Mesendoderm (in vitro differentiated cells): ENCODE results near the gene MAEA.

Experiments used
- DNase-seq: peaks from one replicate; pipeline ENCODE4 v3.0.0; 2013
- H2AK5ac ChIP-seq: 2 replicates; pipeline ENCODE4 v1.6.1; 2013; ENCODE audit warnings: low read length, inconsistent platforms
- H2BK120ac ChIP-seq: 2 replicates; pipeline ENCODE4 v1.6.1; 2013; ENCODE audit warnings: low read depth, mild to moderate bottlenecking, low read length, moderate library complexity, mixed read lengths
- H2BK15ac ChIP-seq: replicated peaks from 2 replicates; pipeline ENCODE4 v1.6.1; 2013; ENCODE audit warnings: low read depth, mild to moderate bottlenecking, moderate library complexity
- H2BK5ac ChIP-seq: 2 replicates; pipeline ENCODE4 v1.6.1; 2013; ENCODE audit warnings: low read length, inconsistent platforms
- H3K18ac ChIP-seq: 2 replicates; pipeline ENCODE4 v1.6.1; 2013; ENCODE audit warnings: mild to moderate bottlenecking, low read length, mixed read lengths
- H3K23ac ChIP-seq: one replicate; pipeline ENCODE4 v1.6.1; 2013; ENCODE audit warnings: low read length
- H3K27ac ChIP-seq: 2 replicates; pipeline ENCODE4 v1.5.1; 2013; ENCODE audit warnings: low read depth, mild to moderate bottlenecking, inconsistent platforms, low read length, moderate library complexity
- H3K27me3 ChIP-seq: 2 replicates; pipeline ENCODE4 v1.6.1; 2013; ENCODE audit warnings: low read length, control low read depth, mild to moderate bottlenecking, inconsistent platforms; ENCODE audit not compliant: insufficient read depth, poor library complexity
- H3K36me3 ChIP-seq: 2 replicates; pipeline ENCODE4 v1.6.1; 2013; ENCODE audit warnings: low read length, inconsistent platforms; ENCODE audit not compliant: control insufficient read depth, insufficient read depth
- H3K4ac ChIP-seq: one replicate; pipeline ENCODE4 v1.6.1; 2013; ENCODE audit warnings: low read depth, mild to moderate bottlenecking, low read length, moderate library complexity
- H3K4me1 ChIP-seq: 2 replicates; pipeline ENCODE4 v1.6.1; 2013; ENCODE audit warnings: low read depth, low read length, inconsistent platforms; ENCODE audit not compliant: control insufficient read depth
- H3K4me2 ChIP-seq: 2 replicates; pipeline ENCODE4 v1.6.1; 2013; ENCODE audit warnings: low read length
- H3K4me3 ChIP-seq: 2 replicates; pipeline ENCODE4 v1.5.1; 2013; ENCODE audit warnings: mild to moderate bottlenecking, low read length
- H3K56ac ChIP-seq: one replicate; pipeline ENCODE4 v1.6.1; 2013; ENCODE audit warnings: low read length
- H3K79me1 ChIP-seq: 2 replicates; pipeline ENCODE4 v1.6.1; 2013; ENCODE audit warnings: low read length, inconsistent platforms
- H3K79me2 ChIP-seq: 2 replicates; pipeline ENCODE4 v1.6.1; 2013; ENCODE audit warnings: mild to moderate bottlenecking, low read length; ENCODE audit not compliant: control insufficient read depth, insufficient read depth
- H3K9ac ChIP-seq: 2 replicates; pipeline ENCODE4 v1.6.1; 2013; ENCODE audit warnings: low read length, inconsistent platforms
- H4K5ac ChIP-seq: one replicate; pipeline ENCODE4 v1.6.1; 2013; ENCODE audit warnings: low read length
- H4K8ac ChIP-seq: one replicate; pipeline ENCODE4 v1.6.1; 2013; ENCODE audit warnings: low read depth, mild to moderate bottlenecking, control low read depth, low read length, moderate library complexity
- WGBS: extraction: QIAGEN DNeasy Blood & Tissue Kit; methylation state at CpG from one replicate; pipeline ENCODE4 v1.1.7; 2013; ENCODE audit warnings: low lambda C conversion rate, missing lambda C conversion rate; ENCODE audit not compliant: insufficient coverage; ENCODE audit errors: extremely low coverage; 5-methylcytosine and 5-hydroxymethylcytosine counted together

Gene MAEA

DNA sequence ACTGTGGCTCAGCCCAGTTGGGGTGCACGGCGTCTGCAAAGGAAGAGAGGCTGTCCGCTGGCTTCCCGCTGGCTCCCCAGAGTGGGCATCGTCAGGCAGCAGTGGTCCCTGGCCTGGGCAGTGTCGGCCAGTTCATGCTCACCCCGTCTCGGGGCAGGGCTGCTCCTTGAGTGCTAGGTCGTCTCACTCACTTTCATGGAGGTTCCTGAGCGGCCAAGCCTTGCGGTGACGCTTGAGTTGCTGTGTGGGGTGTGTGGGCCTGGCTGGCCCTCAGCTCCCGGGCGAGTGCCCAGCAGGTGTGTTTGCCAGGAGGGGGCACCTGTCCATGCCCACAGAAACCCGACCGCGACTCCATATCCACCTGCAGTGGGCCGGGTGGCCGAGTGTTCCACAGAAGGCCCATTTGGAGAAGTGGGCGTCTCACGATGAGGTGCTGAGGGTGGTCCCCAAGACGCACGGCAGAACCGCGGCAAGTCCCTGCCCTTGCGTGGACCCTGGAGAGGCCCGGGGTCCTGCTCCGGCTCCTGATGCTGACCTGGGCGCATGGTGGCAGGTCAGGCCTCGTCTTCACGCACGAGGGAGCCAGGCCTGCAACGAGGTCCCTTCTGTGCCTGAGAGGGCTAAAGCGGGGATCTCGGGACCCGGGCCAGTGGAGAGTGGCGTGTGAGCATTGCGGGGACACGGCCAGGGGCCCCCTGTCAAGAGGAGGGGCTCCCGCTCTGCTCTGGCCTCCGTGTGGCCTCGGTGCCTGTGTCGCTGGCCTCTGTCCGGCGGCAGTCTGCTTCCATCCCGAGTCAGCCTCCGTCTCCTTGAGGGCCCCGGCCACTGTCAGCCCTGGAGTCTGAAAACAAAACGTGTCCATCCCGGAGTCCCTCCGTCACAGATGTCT is 38.8 kb downstream of the MAEA start:
- no peak for DNase-seq
- Histone ChIP-seq H3K23ac (no peak overlapping the region), H3K27me3 (no peaks in the 10 kb centered on the region), H2BK5ac (no peak overlapping the region), H3K4me1 (no peaks in the 10 kb centered on the region), H2BK120ac (no peak overlapping the region), H3K79me1 (peaks cover 2% of the 10 kb centered on the region), H3K4me3 (no peak overlapping the region), H3K36me3 (peaks cover 4% of the 10 kb centered on the region), H3K56ac (no peak overlapping the region), H3K4ac (no peak overlapping the region), H4K8ac (no peak overlapping the region), H3K9ac (no peak overlapping the region), H3K18ac (no peak overlapping the region), H3K27ac (no peak overlapping the region), H3K4me2 (no peak overlapping the region), H2AK5ac (no peak overlapping the region), H2BK15ac (no peak overlapping the region), H4K5ac (no peak overlapping the region), H3K79me2 (no peaks in the 10 kb centered on the region)
- no CpG with 5 or more reads among the region's 51 CpGs for WGBS

- Histone ChIP-seq H3K27ac (no peak overlapping the region), H3K4ac (no peak overlapping the region), H3K79me2 (no peaks in the 10 kb centered on the region), H3K23ac (no peak overlapping the region), H2BK120ac (no peak overlapping the region), H4K8ac (no peak overlapping the region), H3K27me3 (no peaks in the 10 kb centered on the region), H4K5ac (no peak overlapping the region), H3K4me2 (no peak overlapping the region), H3K36me3 (peaks cover 4% of the 10 kb centered on the region), H3K79me1 (peaks cover 2% of the 10 kb centered on the region), H3K56ac (no peak overlapping the region), H3K4me1 (no peaks in the 10 kb centered on the region), H3K9ac (no peak overlapping the region), H3K4me3 (no peak overlapping the region), H2AK5ac (no peak overlapping the region), H2BK15ac (no peak overlapping the region), H3K18ac (no peak overlapping the region), H2BK5ac (no peak overlapping the region)
- DNase-seq, result no peak
- WGBS, result no CpG with 5 or more reads among the region's 34 CpGs
Measured at GRCh38 chr4:1329408-1330371, 40.0 kb downstream of the MAEA start.

- Histone ChIP-seq H3K56ac (no peak overlapping the region), H3K36me3 (peaks cover 2% of the 10 kb centered on the region), H3K27me3 (no peaks in the 10 kb centered on the region), H3K4me2 (no peak overlapping the region), H2AK5ac (no peak overlapping the region), H3K4me3 (no peak overlapping the region), H3K4me1 (no peaks in the 10 kb centered on the region), H3K27ac (no peak overlapping the region), H4K5ac (no peak overlapping the region), H3K23ac (no peak overlapping the region), H2BK15ac (no peak overlapping the region), H3K18ac (no peak overlapping the region), H3K4ac (no peak overlapping the region), H3K79me2 (no peaks in the 10 kb centered on the region), H4K8ac (no peak overlapping the region), H3K9ac (no peak overlapping the region), H2BK5ac (no peak overlapping the region), H3K79me1 (peaks cover 2% of the 10 kb centered on the region), H2BK120ac (no peak overlapping the region)
- WGBS, result no CpG with 5 or more reads among the region's 34 CpGs
- no peak for DNase-seq
Measured at GRCh38 chr4:1330761-1331590, 41.3 kb downstream of the MAEA start.

- H3K79me1 ChIP-seq, result peaks cover 2% of the 10 kb centered on the region
- no CpG with 5 or more reads among the region's 21 CpGs for whole genome bisulfite sequencing
Measured at GRCh38 chr4:1331591-1332353, 42.1 kb downstream of the MAEA start.

DNA sequence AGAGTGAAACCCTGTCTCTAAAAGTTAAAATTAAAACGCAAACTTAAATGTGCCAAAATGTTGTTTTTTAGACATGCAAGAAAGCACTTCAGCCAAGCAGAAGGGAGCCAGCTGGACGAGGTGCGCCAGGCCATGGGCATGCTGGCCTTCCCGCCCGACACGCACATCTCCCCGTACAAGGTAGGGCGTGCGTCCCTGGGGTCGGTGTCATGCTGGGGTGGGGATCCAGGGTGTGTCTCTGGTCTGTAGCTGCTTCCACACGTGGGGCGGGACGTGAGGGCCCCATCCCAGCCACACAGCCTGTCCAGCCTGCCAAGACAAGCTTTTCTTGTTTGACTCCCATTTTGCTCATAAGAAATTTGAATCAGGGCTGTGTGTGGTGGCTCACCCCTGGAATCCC is 43.0 kb downstream of the MAEA start:
- no CpG with 5 or more reads among the region's 13 CpGs for WGBS
- H3K4me3 ChIP-seq, result no peak overlapping the region
- no peak overlapping the region for H3K4me2 ChIP-seq
- H3K56ac ChIP-seq, result no peak overlapping the region
- H4K5ac ChIP-seq, result no peak overlapping the region
- no peak overlapping the region for H2BK5ac ChIP-seq
- peaks cover 12% of the 10 kb centered on the region for H3K36me3 ChIP-seq
- no peak overlapping the region for H3K23ac ChIP-seq
- no peak overlapping the region for H4K8ac ChIP-seq
- no peak overlapping the region for H2BK15ac ChIP-seq
- H3K79me1 ChIP-seq, result peaks cover 2% of the 10 kb centered on the region
- no peak overlapping the region for H3K9ac ChIP-seq
- no peak overlapping the region for H3K4ac ChIP-seq
- no peak overlapping the region for H3K18ac ChIP-seq
- no peak overlapping the region for H3K27ac ChIP-seq
- DNase-seq, result no peak
- no peaks in the 10 kb centered on the region for H3K79me2 ChIP-seq
- no peaks in the 10 kb centered on the region for H3K4me1 ChIP-seq
- H3K27me3 ChIP-seq, result no peaks in the 10 kb centered on the region
- no peak overlapping the region for H2BK120ac ChIP-seq
- no peak overlapping the region for H2AK5ac ChIP-seq

More at GRCh38 chr4:1331591-1332353, 42.1 kb downstream of the MAEA start:
- no peaks in the 10 kb centered on the region for H3K4me1 ChIP-seq
- H3K56ac ChIP-seq, result no peak overlapping the region
- no peak overlapping the region for H4K8ac ChIP-seq
- no peaks in the 10 kb centered on the region for H3K79me2 ChIP-seq
- no peaks in the 10 kb centered on the region for H3K27me3 ChIP-seq
- H2BK15ac ChIP-seq, result no peak overlapping the region
- H2BK5ac ChIP-seq, result no peak overlapping the region
- H2BK120ac ChIP-seq, result no peak overlapping the region
- H3K9ac ChIP-seq, result no peak overlapping the region
- H2AK5ac ChIP-seq, result no peak overlapping the region
- no peak overlapping the region for H3K18ac ChIP-seq
- no peak overlapping the region for H3K4ac ChIP-seq
- H3K4me3 ChIP-seq, result no peak overlapping the region
- no peak overlapping the region for H3K23ac ChIP-seq
- no peak overlapping the region for H3K4me2 ChIP-seq
- DNase-seq, result no peak
- no peak overlapping the region for H4K5ac ChIP-seq
- peaks cover 7% of the 10 kb centered on the region for H3K36me3 ChIP-seq
- no peak overlapping the region for H3K27ac ChIP-seq
